Chondrocyte (in vitro differentiated cells): Measurements from ENCODE around the gene ENO2. TPM values are rescaled to one million over a fixed set of nuclear protein-coding genes. Genes with fewer than 3 reads are reported as not detected.
A peak's percentile ranks its signal among the peaks of the same experiment; 100 is the strongest.
"Not testable (repeated sequence)": the region's sequence is repeated elsewhere in the genome, so short reads cannot be mapped to it uniquely, and the experiment has no call there.

Source experiments
- DNase-seq: peaks from one replicate; pipeline ENCODE4 v3.0.0; 2021; ENCODE audit warnings: mixed read lengths, low spot score
- H3K27ac Mint-ChIP-seq: one replicate; pipeline ENCODE4 v1.8.0; 2021; ENCODE audit warnings: mild to moderate bottlenecking, moderate library complexity, mixed read lengths; ENCODE audit not compliant: unreplicated experiment
- H3K27me3 Mint-ChIP-seq: 2 replicates; pipeline ENCODE4 v1.8.0; 2021; ENCODE audit warnings: low read depth, mixed read lengths
- H3K36me3 Mint-ChIP-seq: 2 replicates; pipeline ENCODE4 v1.8.0; 2021; ENCODE audit warnings: low read depth, mixed read lengths
- H3K4me1 Mint-ChIP-seq: 2 replicates; pipeline ENCODE4 v1.8.0; 2021; ENCODE audit warnings: low read depth, mild to moderate bottlenecking, mixed read lengths
- H3K4me3 Mint-ChIP-seq: one replicate; pipeline ENCODE4 v1.8.0; 2021; ENCODE audit warnings: mild to moderate bottlenecking, moderate library complexity, mixed read lengths; ENCODE audit not compliant: unreplicated experiment
- H3K9me3 Mint-ChIP-seq: 2 replicates; pipeline ENCODE4 v1.8.0; 2021; ENCODE audit warnings: low read depth, mixed read lengths
- long read RNA-seq: library from polyadenylated mRNA; stranded (forward); transcript quantifications from one replicate; pipeline ENCODE4 v2.0.0, GENCODE V29; 2021
- total RNA-seq: library from RNA; stranded (reverse); gene quantifications from 3 replicates; pipeline ENCODE4 v1.2.1, GENCODE V29; 2021
- TF ChIP-seq, protein P1 (sequence below): fragments of 200-600 bp; sonication (generic); IDR thresholded peaks from 2 replicates; pipeline ENCODE4 v1.5.0; 2021; ENCODE audit warnings: antibody characterized with exemption, mild to moderate bottlenecking, moderate library complexity

Gene ENO2
- total RNA-seq, result 22.2 to 60.8 TPM (median 58.6 TPM) in 3 replicates
- long read RNA-seq, transcript ENO2-201 (12 exons, 2,423 nt), result major isoform, 70 of 114 reads
- long read RNA-seq, transcript ENO2-211 (12 exons, 2,549 nt), result minor isoform, 14 of 114 reads
- long read RNA-seq, transcript ENO2-205 (11 exons, 2,827 nt), result minor isoform, 6 of 114 reads
- long read RNA-seq, partial matches to known transcripts, result 6 of 114 reads
- long read RNA-seq, other reads (novel, unspliced or antisense), result 18 of 114 reads

DNA sequence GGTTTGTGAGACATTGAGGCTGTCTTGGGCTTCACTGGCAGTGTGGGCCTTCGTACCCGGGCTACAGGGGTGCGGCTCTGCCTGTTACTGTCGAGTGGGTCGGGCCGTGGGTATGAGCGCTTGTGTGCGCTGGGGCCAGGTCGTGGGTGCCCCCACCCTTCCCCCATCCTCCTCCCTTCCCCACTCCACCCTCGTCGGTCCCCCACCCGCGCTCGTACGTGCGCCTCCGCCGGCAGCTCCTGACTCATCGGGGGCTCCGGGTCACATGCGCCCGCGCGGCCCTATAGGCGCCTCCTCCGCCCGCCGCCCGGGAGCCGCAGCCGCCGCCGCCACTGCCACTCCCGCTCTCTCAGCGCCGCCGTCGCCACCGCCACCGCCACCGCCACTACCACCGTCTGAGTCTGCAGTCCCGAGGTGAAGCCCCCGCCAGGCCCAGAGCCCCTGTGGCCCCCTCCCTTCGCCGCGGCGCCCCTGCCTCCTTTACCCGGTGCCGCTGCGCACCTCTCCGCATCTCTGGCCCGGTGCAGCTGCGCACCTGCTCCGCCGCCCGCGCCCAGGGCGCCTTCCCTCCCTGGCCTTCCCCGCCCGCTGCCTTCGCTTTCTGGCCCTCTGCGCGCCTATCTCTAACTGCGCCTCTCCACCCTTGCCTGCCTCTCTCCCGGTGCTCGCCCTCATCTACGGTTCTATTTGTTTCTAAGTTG lies at the start of gene ENO2:
TSS of gene ENO2 (plus strand) at position 335 of the 701 bp plus-strand sequence. CDS start 1,253 bp downstream, outside the sequence.
- peaks cover 31% of the 10 kb centered on the region for H3K4me1 Mint-ChIP-seq
- H3K27me3 Mint-ChIP-seq, result no peaks in the 10 kb centered on the region
- DNase-seq, result peak; percentile 90
- TF ChIP-seq, protein P1, sequence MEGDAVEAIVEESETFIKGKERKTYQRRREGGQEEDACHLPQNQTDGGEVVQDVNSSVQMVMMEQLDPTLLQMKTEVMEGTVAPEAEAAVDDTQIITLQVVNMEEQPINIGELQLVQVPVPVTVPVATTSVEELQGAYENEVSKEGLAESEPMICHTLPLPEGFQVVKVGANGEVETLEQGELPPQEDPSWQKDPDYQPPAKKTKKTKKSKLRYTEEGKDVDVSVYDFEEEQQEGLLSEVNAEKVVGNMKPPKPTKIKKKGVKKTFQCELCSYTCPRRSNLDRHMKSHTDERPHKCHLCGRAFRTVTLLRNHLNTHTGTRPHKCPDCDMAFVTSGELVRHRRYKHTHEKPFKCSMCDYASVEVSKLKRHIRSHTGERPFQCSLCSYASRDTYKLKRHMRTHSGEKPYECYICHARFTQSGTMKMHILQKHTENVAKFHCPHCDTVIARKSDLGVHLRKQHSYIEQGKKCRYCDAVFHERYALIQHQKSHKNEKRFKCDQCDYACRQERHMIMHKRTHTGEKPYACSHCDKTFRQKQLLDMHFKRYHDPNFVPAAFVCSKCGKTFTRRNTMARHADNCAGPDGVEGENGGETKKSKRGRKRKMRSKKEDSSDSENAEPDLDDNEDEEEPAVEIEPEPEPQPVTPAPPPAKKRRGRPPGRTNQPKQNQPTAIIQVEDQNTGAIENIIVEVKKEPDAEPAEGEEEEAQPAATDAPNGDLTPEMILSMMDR, result no peak
- H3K9me3 Mint-ChIP-seq, result no peaks in the 10 kb centered on the region
- peak within 1 kb of the TSS; percentile 84 for H3K4me3 Mint-ChIP-seq
- peaks cover 5% of the 10 kb centered on the region for H3K36me3 Mint-ChIP-seq
- peak within 1 kb of the TSS; percentile 65 for H3K27ac Mint-ChIP-seq

- peak; percentile 24 for DNase-seq
- Mint-ChIP-seq H3K27ac (peak overlapping the region; percentile 36), H3K4me1 (peaks cover 29% of the 10 kb centered on the region), H3K36me3 (peaks cover 38% of the 10 kb centered on the region)
- H3K27me3 Mint-ChIP-seq, H3K9me3 Mint-ChIP-seq, H3K4me3 Mint-ChIP-seq: not testable (repeated sequence)
Observed at GRCh38 chr12:6865307-6865706, 49.1 kb upstream of the ENO2 start.

GRCh38 chr12:6866163-6866919 lies 48.0 kb upstream of the ENO2 start:
- H3K9me3 Mint-ChIP-seq, result no peaks in the 10 kb centered on the region
- peak overlapping the region; percentile 90 for H3K27ac Mint-ChIP-seq
- H3K36me3 Mint-ChIP-seq, result peaks cover 33% of the 10 kb centered on the region
- TF ChIP-seq, protein P1, result no peak
- DNase-seq, result peak; percentile 86
- peak overlapping the region; percentile 95 for H3K4me3 Mint-ChIP-seq
- no peaks in the 10 kb centered on the region for H3K27me3 Mint-ChIP-seq
- peaks cover 39% of the 10 kb centered on the region for H3K4me1 Mint-ChIP-seq

DNA sequence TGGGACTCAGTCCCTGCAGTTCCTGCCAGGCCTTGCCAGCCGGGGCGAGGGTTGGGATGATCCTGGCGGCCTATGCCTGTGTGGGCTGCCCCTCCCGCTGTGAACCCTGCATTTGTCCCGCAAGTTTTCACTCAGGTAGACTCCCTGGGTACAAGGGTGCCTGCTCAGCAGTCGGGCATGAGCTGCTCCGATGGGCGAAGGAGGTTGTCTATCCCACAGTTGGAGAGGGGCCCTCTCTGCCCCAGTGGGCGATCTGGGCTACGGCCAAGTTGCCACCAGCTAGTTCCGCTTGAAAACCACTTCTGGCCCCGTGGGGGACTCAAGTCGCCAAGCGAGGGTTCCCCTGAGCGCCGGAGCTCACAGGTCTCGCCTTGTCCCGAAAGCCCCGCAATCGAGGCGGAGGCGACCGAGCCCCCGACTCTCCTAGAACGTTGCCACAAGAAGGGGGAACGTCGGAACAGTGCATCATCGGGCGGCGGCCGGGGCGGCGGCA lies 47.4 kb upstream of the ENO2 start:
- peak overlapping the region; percentile 95 for H3K4me3 Mint-ChIP-seq
- no peaks in the 10 kb centered on the region for H3K27me3 Mint-ChIP-seq
- no peaks in the 10 kb centered on the region for H3K9me3 Mint-ChIP-seq
- H3K27ac Mint-ChIP-seq, result peak overlapping the region; percentile 90
- DNase-seq, result peak; percentile 92
- H3K4me1 Mint-ChIP-seq, result peaks cover 46% of the 10 kb centered on the region
- peaks cover 31% of the 10 kb centered on the region for H3K36me3 Mint-ChIP-seq
- TF ChIP-seq, protein P1, result no peak

DNA sequence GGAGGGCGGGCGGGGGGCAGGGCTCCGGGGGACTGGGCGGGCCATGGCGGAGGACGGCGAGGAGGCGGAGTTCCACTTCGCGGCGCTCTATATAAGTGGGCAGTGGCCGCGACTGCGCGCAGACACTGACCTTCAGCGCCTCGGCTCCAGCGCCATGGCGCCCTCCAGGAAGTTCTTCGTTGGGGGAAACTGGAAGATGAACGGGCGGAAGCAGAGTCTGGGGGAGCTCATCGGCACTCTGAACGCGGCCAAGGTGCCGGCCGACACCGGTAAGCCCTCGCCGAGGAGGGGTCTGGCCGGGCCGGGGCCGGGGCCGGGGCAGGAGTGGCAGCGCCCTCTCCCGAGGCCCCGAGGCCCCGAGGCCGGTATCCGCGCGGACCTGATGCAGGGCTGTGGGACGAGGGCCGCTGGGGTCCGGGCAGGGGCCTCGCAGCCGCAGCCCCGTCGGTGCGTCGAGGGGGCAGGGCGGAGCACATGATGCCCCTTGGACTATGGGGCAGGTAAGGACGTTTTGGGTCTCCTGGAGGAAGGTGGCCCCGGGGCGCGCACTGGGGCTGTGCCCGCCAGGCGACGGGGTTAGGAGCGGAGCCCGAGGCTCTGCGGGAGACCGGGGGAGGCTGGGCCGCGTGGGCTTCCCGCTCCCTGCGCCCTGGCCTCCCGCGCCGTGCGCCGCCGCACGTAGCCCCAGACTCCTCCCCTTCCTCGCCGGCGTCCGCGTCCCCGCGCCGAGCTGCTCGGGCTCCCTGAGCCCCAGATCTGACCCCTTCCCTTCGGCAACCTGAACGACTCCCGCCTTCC lies 46.8 kb upstream of the ENO2 start, which contains the start of gene TPI1:
TSS of gene TPI1 (plus strand) at position 119 of the 798 bp plus-strand sequence. CDS start at position 155, 36 bp downstream.
- TF ChIP-seq, protein P1, result peak; percentile 43
- Mint-ChIP-seq H3K4me3 (peak within 1 kb of the TSS; percentile 95), H3K4me1 (peaks cover 52% of the 10 kb centered on the region)

More for the DNA sequence above, 46.8 kb upstream of the ENO2 start, which contains the start of gene TPI1:
- H3K27me3 Mint-ChIP-seq, result no peaks in the 10 kb centered on the region
- DNase-seq, result peak; percentile 87
- no peaks in the 10 kb centered on the region for H3K9me3 Mint-ChIP-seq
- H3K27ac Mint-ChIP-seq, result peak within 1 kb of the TSS; percentile 90
- peaks cover 27% of the 10 kb centered on the region for H3K36me3 Mint-ChIP-seq
